Stimulated activated CD8-positive, alpha-beta memory T cell treated with anti-CD3 and anti-CD28 coated beads, Interleukin-12 subunit alpha, Interleukin-12 subunit beta, amount 100 ng/mL, for 4 hours (primary cell): ENCODE measurements around the gene APOBEC4.
"Not testable (repeated sequence)": the region's sequence is repeated elsewhere in the genome, so short reads cannot be mapped to it uniquely, and the experiment has no call there.

Experiments used
- DNase-seq: peaks from one replicate; pipeline ENCODE4 v3.0.0-alpha.2; 2020; ENCODE audit warnings: low read depth

The APOBEC4 gene

GRCh38 chr1:183652547-183653461, at the start of gene APOBEC4:
Gene APOBEC4, minus strand, starts transcription at chr1:183653316. Its CDS starts 4,535 bp downstream, at chr1:183648781.
- DNase-seq: no peak

- DNase-seq: no peak
These were observed 49.7 kb upstream of the APOBEC4 start for GRCh38 chr1:183702813-183703198.

- DNase-seq: no peak
These were observed 49.1 kb upstream of the APOBEC4 start for GRCh38 chr1:183702087-183702812.

GRCh38 chr1:183699616-183700160, 46.6 kb upstream of the APOBEC4 start:
- DNase-seq: no peak

- no peak for DNase-seq
These were observed 44.9 kb upstream of the APOBEC4 start for GRCh38 chr1:183697814-183698590.

GRCh38 chr1:183696981-183697380, 43.9 kb upstream of the APOBEC4 start:
- DNase-seq: no peak

- DNase-seq: no peak
These were observed 41.6 kb upstream of the APOBEC4 start for GRCh38 chr1:183694755-183695154.

GRCh38 chr1:183694066-183694465, 41.0 kb upstream of the APOBEC4 start:
- no peak for DNase-seq

- no peak for DNase-seq
These were observed 40.4 kb upstream of the APOBEC4 start for GRCh38 chr1:183693521-183693920.

- DNase-seq: no peak
These were observed 36.7 kb upstream of the APOBEC4 start for GRCh38 chr1:183689762-183690204.

- no peak for DNase-seq
These were observed 35.4 kb upstream of the APOBEC4 start for GRCh38 chr1:183688341-183689060.

GRCh38 chr1:183687546-183688304, 34.6 kb upstream of the APOBEC4 start:
- DNase-seq: no peak

GRCh38 chr1:183686229-183686628, 33.1 kb upstream of the APOBEC4 start:
- DNase-seq: no peak

- no peak for DNase-seq
These were observed 32.1 kb upstream of the APOBEC4 start for GRCh38 chr1:183685112-183685713.

- not testable (repeated sequence) for DNase-seq
These were observed 26.2 kb upstream of the APOBEC4 start for GRCh38 chr1:183679363-183679762.

GRCh38 chr1:183678819-183679218, 25.7 kb upstream of the APOBEC4 start:
- DNase-seq: no peak

GRCh38 chr1:183676586-183677189, 23.6 kb upstream of the APOBEC4 start:
- no peak for DNase-seq

GRCh38 chr1:183675883-183676585, 22.9 kb upstream of the APOBEC4 start:
- DNase-seq: no peak

- DNase-seq: no peak
These were observed 22.3 kb upstream of the APOBEC4 start for GRCh38 chr1:183675381-183675780.
